Endometrial microvascular endothelial cells (primary cell): Measurements from ENCODE around the gene PARM1. TPM values are rescaled to one million over a fixed set of nuclear protein-coding genes. Genes with fewer than 3 reads are reported as not detected.
"Not testable (repeated sequence)": the region's sequence is repeated elsewhere in the genome, so short reads cannot be mapped to it uniquely, and the experiment has no call there.

ENCODE experiments used
- in situ Hi-C: cut with HindIII; loops from 2 replicates; pipeline ENCODE4 v1.10.0; 2017; ENCODE audit warnings: low sequenced_read_pairs, low pct_unique_long_range_greater_than_20kb; ENCODE audit errors: inconsistent ontology term
- total RNA-seq: library from RNA; depleted of rRNA; stranded (reverse); fragments of >200 nt; gene quantifications from one replicate; pipeline ENCODE4 v1.2.3, GENCODE V29; 2015; ENCODE audit errors: inconsistent ontology term

Gene PARM1
- total RNA-seq, 1 donor from 2014 or later: not detected

- in situ Hi-C loops: no loop called here
Observed at GRCh38 chr4:74970577-74970976, 37.7 kb downstream of the PARM1 start.

GRCh38 chr4:74971862-74972261, 38.9 kb downstream of the PARM1 start:
- in situ Hi-C loops: no loop called here

GRCh38 chr4:74975082-74975481, 42.2 kb downstream of the PARM1 start:
- in situ Hi-C loops: no loop called here

GRCh38 chr4:74975848-74976824, 43.2 kb downstream of the PARM1 start:
- in situ Hi-C loops: no loop called here

- in situ Hi-C loops: no loop called here
Observed at GRCh38 chr4:74982546-74983252, 49.8 kb downstream of the PARM1 start.

- in situ Hi-C loops: no loop called here
Observed at GRCh38 chr4:74983253-74983635, 50.3 kb downstream of the PARM1 start.

- in situ Hi-C loops: no loop called here
Observed at GRCh38 chr4:74990276-74990875, 57.5 kb downstream of the PARM1 start.

- in situ Hi-C loops: not testable (repeated sequence)
Observed at GRCh38 chr4:74994436-74994835, 61.5 kb downstream of the PARM1 start.

- in situ Hi-C loops: no loop called here
Observed at GRCh38 chr4:74996996-74997395, 64.1 kb downstream of the PARM1 start.

GRCh38 chr4:74997948-74998729, 65.2 kb downstream of the PARM1 start:
- in situ Hi-C loops: no loop called here

- in situ Hi-C loops: no loop called here
Observed at GRCh38 chr4:74999714-75000309, 66.9 kb downstream of the PARM1 start.

- in situ Hi-C loops: no loop called here
Observed at GRCh38 chr4:75001871-75002270, 69.0 kb downstream of the PARM1 start.

GRCh38 chr4:75002381-75002780, 69.5 kb downstream of the PARM1 start:
- in situ Hi-C loops: no loop called here

GRCh38 chr4:75003979-75004378, 71.1 kb downstream of the PARM1 start:
- in situ Hi-C loops: no loop called here

GRCh38 chr4:75004755-75005668, 72.1 kb downstream of the PARM1 start:
- in situ Hi-C loops: no loop called here

GRCh38 chr4:75005727-75006126, 72.8 kb downstream of the PARM1 start:
- in situ Hi-C loops: no loop called here

- in situ Hi-C loops: no loop called here
Observed at GRCh38 chr4:75007891-75008290, 75.0 kb downstream of the PARM1 start.

- in situ Hi-C loops: no loop called here
Observed at GRCh38 chr4:75009138-75009537, 76.2 kb downstream of the PARM1 start.
